K562 (cell line): ENCODE data around the gene FXYD3. TPM values are rescaled to one million over a fixed set of nuclear protein-coding genes. Genes with fewer than 3 reads are reported as not detected.

ENCODE experiments used
- ATAC-seq: fragments of 200-7000 bp; cut with Tn5 transposase; 3 replicates; pipeline ENCODE4 v1.9.1; 2020; ENCODE audit warnings: moderate library complexity
- BruUV-seq: library from RNA; stranded (reverse); fragments of 400-500 nt; replicated peaks from 2 replicates; lab custom pipeline; 2021; lab: Mats Ljungman, UMichigan
- CTCF ChIA-PET: fragments of 300-600 bp; formaldehyde crosslinking; extraction: SDS; loops from one replicate; lab custom pipeline; 2021; ENCODE audit warnings: low intra/inter-chr PET ratio; lab: Yijun Ruan, JAX
- POLR2A ChIA-PET: fragments of 300-600, 350-650 bp; sonication (Branson Sonifier 250); formaldehyde crosslinking; extraction: SDS; loops from one replicate; lab custom pipeline; 2021; ENCODE audit warnings: antibody characterized with exemption, inconsistent platforms; lab: Yijun Ruan, JAX
- DNase-seq, 4 experiments: peaks; one replicate each; pipeline versions ENCODE4 v3.0.0 to v3.0.0-alpha.2; 2011 to 2018; ENCODE audit warnings: low spot score in 3 of 4, mixed read lengths in 3 of 4; ENCODE audit errors: extremely low read depth in 1 of 4
- FAIRE-seq: peaks from 2 replicates; lab custom pipeline; 2011; peaks lifted over from hg19 to GRCh38; lab: Jason Lieb, UNC
- H2AFZ ChIP-seq: 2 replicates; pipeline ENCODE4 v1.6.0; 2011; ENCODE audit warnings: low read depth, low read length, control low read depth, inconsistent platforms
- H3K27ac ChIP-seq: fragments of 200-600 bp; 3 replicates; pipeline ENCODE4 v1.8.0; 2011; ENCODE audit warnings: low read depth, mild to moderate bottlenecking, control low read depth, inconsistent platforms, low read length, moderate library complexity, mixed read lengths; ENCODE audit errors: extremely low read depth
- H3K27me3 ChIP-seq, 2 experiments: fragments of 300-600 bp in 1 of 2; 2 replicates in 1 of 2; 3 replicates in 1 of 2; pipeline versions ENCODE4 v1.6.0 to v1.8.0; 2011; ENCODE audit warnings: inconsistent platforms in 2 of 2, low read length in 2 of 2, mild to moderate bottlenecking in 1 of 2, mixed read lengths in 1 of 2, moderate library complexity in 1 of 2; ENCODE audit not compliant: control insufficient read depth in 2 of 2, insufficient read depth in 2 of 2
- H3K36me3 ChIP-seq: fragments of 300-600 bp; 3 replicates; pipeline ENCODE4 v1.8.0; 2011; ENCODE audit warnings: mild to moderate bottlenecking, low read length, inconsistent platforms; ENCODE audit not compliant: control insufficient read depth, insufficient read depth
- H3K4me1 ChIP-seq, 2 experiments: fragments of 200-600 bp in 1 of 2; replicated peaks in 1 of 2; 2 replicates in 1 of 2; 3 replicates in 1 of 2; pipeline versions ENCODE4 v1.5.1 to v1.8.0; 2011; ENCODE audit warnings: inconsistent platforms in 2 of 2, low read length in 2 of 2, mild to moderate bottlenecking in 1 of 2, mixed read lengths in 1 of 2, moderate library complexity in 1 of 2; ENCODE audit not compliant: control insufficient read depth in 2 of 2, insufficient read depth in 2 of 2
- H3K4me2 ChIP-seq: 2 replicates; pipeline ENCODE4 v1.6.1; 2011; ENCODE audit warnings: low read length, control low read depth, inconsistent platforms, mixed read lengths; ENCODE audit not compliant: insufficient read depth
- H3K4me3 ChIP-seq: fragments of 200-600 bp; sonication (generic), shearing (Covaris generic); 2 replicates; pipeline ENCODE4 v1.5.1; 2016; ENCODE audit warnings: control low read depth, inconsistent platforms
- H3K79me2 ChIP-seq: fragments of 200-600 bp; 3 replicates; pipeline ENCODE4 v1.8.0; 2011; ENCODE audit warnings: low read length, inconsistent platforms; ENCODE audit not compliant: control insufficient read depth, insufficient read depth
- H3K9ac ChIP-seq, 2 experiments: 2 replicates each; pipeline versions ENCODE4 v1.6.0 to v1.6.1; 2011; ENCODE audit warnings: low read depth in 2 of 2, low read length in 2 of 2, control low read depth in 1 of 2, inconsistent platforms in 1 of 2, mild to moderate bottlenecking in 1 of 2, mixed read lengths in 1 of 2; ENCODE audit not compliant: insufficient read depth in 1 of 2
- H3K9me1 ChIP-seq: one replicate; pipeline ENCODE4 v1.6.0; 2011; ENCODE audit warnings: inconsistent platforms, mild to moderate bottlenecking, low read length, moderate library complexity; ENCODE audit not compliant: control insufficient read depth, insufficient read depth
- H3K9me3 ChIP-seq: replicated peaks from 2 replicates; pipeline ENCODE4 v1.5.1; 2011; ENCODE audit warnings: low read depth, low read length, inconsistent platforms; ENCODE audit not compliant: control insufficient read depth, insufficient read depth
- H4K20me1 ChIP-seq: replicated peaks from 2 replicates; pipeline ENCODE4 v1.6.1; 2011; ENCODE audit warnings: low read length, inconsistent platforms, mixed read lengths; ENCODE audit not compliant: control insufficient read depth, insufficient read depth
- CHAMP1 ChIP-seq: fragments of 450-650 bp; IDR thresholded peaks from 2 replicates; pipeline ENCODE4 v1.6.1; 2016; ENCODE audit warnings: mild to moderate bottlenecking
- E2F3 ChIP-seq: fragments of 250-450 bp; sonication (Bioruptor Pico); IDR thresholded peaks from 2 replicates; pipeline ENCODE4 v1.4.0; 2020; ENCODE audit warnings: mild to moderate bottlenecking
- ELF4 ChIP-seq: fragments of 450-650 bp; formaldehyde crosslinking; IDR thresholded peaks from 2 replicates; pipeline ENCODE4 v1.4.0; 2022; ENCODE audit warnings: missing genetic modification characterization
- GTF2E2 ChIP-seq: fragments of 200-800 bp; sonication (Bioruptor generic); IDR thresholded peaks from 2 replicates; pipeline ENCODE4 v1.6.1; 2016; ENCODE audit warnings: missing genetic modification characterization, missing compliant biosample characterization
- HOXB6 ChIP-seq: fragments of 250-450 bp; sonication (Bioruptor Pico); IDR thresholded peaks from 2 replicates; pipeline ENCODE4 v1.5.1; 2022; ENCODE audit warnings: mild to moderate bottlenecking, borderline replicate concordance
- MAFF ChIP-seq: IDR thresholded peaks from 2 replicates; pipeline ENCODE4 v1.6.1; 2012; ENCODE audit warnings: low read length, improper control_type of control experiment
- MEF2D ChIP-seq: conservative IDR thresholded peaks from 2 replicates; pipeline ENCODE4 v1.6.1; 2016; ENCODE audit warnings: low read depth, missing genetic modification characterization, missing compliant biosample characterization
- SUPT5H ChIP-seq: fragments of 450-650 bp; IDR thresholded peaks from 2 replicates; pipeline ENCODE4 v1.6.1; 2016
- TCFL5 ChIP-seq: fragments of 250-450 bp; sonication (Bioruptor Pico); conservative IDR thresholded peaks from 2 replicates; pipeline ENCODE4 v1.6.1; 2021; ENCODE audit warnings: mild to moderate bottlenecking, moderate library complexity, matching md5 sums
- ZNF436 ChIP-seq: fragments of 250-450, 450-650 bp; sonication (Bioruptor Pico); formaldehyde crosslinking; IDR thresholded peaks from 2 replicates; pipeline ENCODE4 v1.7.0; 2020; ENCODE audit warnings: mild to moderate bottlenecking
- WGBS: fragments of 100-300 bp; shearing (Covaris generic); methylation state at CpG from one replicate; pipeline ENCODE4 v1.1.6; 2016; ENCODE audit warnings: low coverage, mixed read lengths; ENCODE audit not compliant: insufficient coverage; ENCODE audit errors: missing lambda C conversion rate; 5-methylcytosine and 5-hydroxymethylcytosine counted together
- in situ Hi-C: fragments of 300-500 bp; cut with MboI; formaldehyde crosslinking; loops from 4 replicates; pipeline ENCODE4 v1.15.0; 2018; ENCODE audit warnings: inconsistent platforms, mixed read lengths
- intact Hi-C: fragments of 100-400 bp; cut with micrococcal nuclease; formaldehyde crosslinking; loops from 2 replicates; pipeline ENCODE4 v1.14.2; 2022
- polyA plus RNA-seq, 8 experiments: library from polyadenylated mRNA; depleted of rRNA in 4 of 8; stranded (reverse) in 5 of 8; unstranded in 3 of 8; fragments of >200 nt; fragmentation: Nextera tagmentation in 2 of 8; fragmentation: Illumina TruSeq in 1 of 8; extraction: Ambion mirVana in 2 of 8; extraction: Trizol in 1 of 8; gene quantifications; 2 replicates each; pipeline versions ENCODE4 v1.2.1 to v1.2.3, GENCODE V29; 2011 to 2014; ENCODE audit warnings: inconsistent platforms in 1 of 8, missing spikeins in 1 of 8
- total RNA-seq, 7 experiments: library from RNA; depleted of rRNA in 6 of 7; stranded (reverse); fragments of >200 nt in 6 of 7; fragmentation: Illumina TruSeq in 2 of 7; extraction: Trizol in 2 of 7; gene quantifications; 2 replicates each; pipeline versions ENCODE4 v1.2.1 to v1.2.3, GENCODE V29; 2011 to 2021; ENCODE audit warnings: low replicate concordance in 1 of 7
- TF ChIP-seq, protein P1 (sequence below): fragments of 450-650 bp; IDR thresholded peaks from 2 replicates; pipeline ENCODE4 v1.6.1; 2016; ENCODE audit warnings: low read depth

FXYD3 gene
- total and polyA plus RNA-seq, 9 of the 15 experiments (the other 6 are each of a cell fraction or from before 2014, with no cell fraction given), result 0.24 TPM; not detected in 8

DNA sequence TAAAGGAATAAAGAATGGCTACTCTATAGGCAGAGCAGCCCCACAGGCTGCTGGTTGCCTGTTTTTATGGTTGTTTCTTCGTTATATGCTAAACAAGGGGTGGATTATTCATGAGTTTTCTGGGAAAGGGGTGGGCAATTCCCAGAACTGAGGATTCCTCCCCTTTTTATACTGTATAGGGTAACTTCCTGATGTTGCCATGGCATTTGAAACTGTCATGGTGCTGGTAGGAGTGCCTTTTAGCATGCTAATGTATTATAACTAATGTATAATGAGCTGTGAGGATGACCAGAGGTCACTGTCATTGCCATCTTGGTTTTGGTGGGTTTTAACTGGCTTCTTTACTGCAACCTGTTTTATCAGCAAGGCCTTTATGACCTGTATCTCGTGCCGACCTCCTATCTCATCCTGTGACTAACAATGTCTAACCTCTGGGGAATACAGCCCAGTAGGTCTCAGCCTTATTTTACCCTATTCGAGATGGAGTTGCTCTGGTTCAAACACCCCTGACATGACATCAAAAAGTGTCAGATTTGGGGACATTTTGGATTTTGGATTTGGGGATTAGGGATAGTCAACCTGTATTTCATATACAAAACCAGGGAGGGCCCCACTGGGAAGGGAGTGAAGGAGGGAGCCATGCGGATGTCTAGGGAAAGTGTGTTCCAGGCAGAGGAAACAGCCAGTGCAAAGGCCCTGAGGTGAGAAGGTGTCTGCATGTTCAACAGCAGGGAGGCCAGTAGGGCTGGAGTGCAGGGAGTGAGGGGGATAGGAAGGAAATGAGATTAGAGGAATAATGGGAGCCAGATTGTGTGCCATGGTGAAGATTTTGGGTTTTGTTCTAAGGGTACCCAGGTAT, 49.8 kb downstream of the FXYD3 start:
- H3K4me1 ChIP-seq, result peaks cover 57 to 67% of the 10 kb centered on the region in 2 experiments
- peak; percentile 3 for ATAC-seq
- BruUV-seq, result no TSS peak
- H3K4me2 ChIP-seq, result peak overlapping the region; percentile 64
- FAIRE-seq, result no peak
- intact Hi-C loops (loop anchor here (5.0 kb wide), 2 partner anchors 42 to 82 kb away; partner anchors contain the start of gene LSR), in situ Hi-C loops (no loop called here)
- H3K9ac ChIP-seq, result peak overlapping the region; percentile 58 to 59; a peak in 2 of 4 replicates
- H3K36me3 ChIP-seq, result peaks cover 98% of the 10 kb centered on the region
- H3K9me1 ChIP-seq, result no peaks in the 10 kb centered on the region
- H2AFZ ChIP-seq, result no peak overlapping the region
- H4K20me1 ChIP-seq, result no peaks in the 10 kb centered on the region
- H3K9me3 ChIP-seq, result no peaks in the 10 kb centered on the region
- H3K4me3 ChIP-seq, result no peak overlapping the region
- WGBS, result 22% methylated on average over 5 of the region's 5 CpGs
- DNase-seq, result peak in 1 of 4 experiments; percentile 71
- CTCF ChIA-PET, result interaction anchor here (0.6 kb wide), 1 partner anchor 329 kb away, joined by 3 read pairs; no protein-coding TSS in a partner anchor
- no peaks in the 10 kb centered on the region; a peak in 1 of 5 replicates for H3K27me3 ChIP-seq
- peak overlapping the region; percentile 77 for H3K27ac ChIP-seq
- peaks cover 40% of the 10 kb centered on the region for H3K79me2 ChIP-seq
- POLR2A ChIA-PET, result interaction anchor here (0.6 to 1.1 kb wide), 2 partner anchors 17 to 962 kb away, joined by 3 read pairs; no protein-coding TSS in a partner anchor
- no peak for TF ChIP-seq SUPT5H
- peak; percentile 83; the same call in 1 of the 2 replicates for TF ChIP-seq GTF2E2 (tag)
- TF ChIP-seq ZNF436, result no peak
- TF ChIP-seq, protein P1, sequence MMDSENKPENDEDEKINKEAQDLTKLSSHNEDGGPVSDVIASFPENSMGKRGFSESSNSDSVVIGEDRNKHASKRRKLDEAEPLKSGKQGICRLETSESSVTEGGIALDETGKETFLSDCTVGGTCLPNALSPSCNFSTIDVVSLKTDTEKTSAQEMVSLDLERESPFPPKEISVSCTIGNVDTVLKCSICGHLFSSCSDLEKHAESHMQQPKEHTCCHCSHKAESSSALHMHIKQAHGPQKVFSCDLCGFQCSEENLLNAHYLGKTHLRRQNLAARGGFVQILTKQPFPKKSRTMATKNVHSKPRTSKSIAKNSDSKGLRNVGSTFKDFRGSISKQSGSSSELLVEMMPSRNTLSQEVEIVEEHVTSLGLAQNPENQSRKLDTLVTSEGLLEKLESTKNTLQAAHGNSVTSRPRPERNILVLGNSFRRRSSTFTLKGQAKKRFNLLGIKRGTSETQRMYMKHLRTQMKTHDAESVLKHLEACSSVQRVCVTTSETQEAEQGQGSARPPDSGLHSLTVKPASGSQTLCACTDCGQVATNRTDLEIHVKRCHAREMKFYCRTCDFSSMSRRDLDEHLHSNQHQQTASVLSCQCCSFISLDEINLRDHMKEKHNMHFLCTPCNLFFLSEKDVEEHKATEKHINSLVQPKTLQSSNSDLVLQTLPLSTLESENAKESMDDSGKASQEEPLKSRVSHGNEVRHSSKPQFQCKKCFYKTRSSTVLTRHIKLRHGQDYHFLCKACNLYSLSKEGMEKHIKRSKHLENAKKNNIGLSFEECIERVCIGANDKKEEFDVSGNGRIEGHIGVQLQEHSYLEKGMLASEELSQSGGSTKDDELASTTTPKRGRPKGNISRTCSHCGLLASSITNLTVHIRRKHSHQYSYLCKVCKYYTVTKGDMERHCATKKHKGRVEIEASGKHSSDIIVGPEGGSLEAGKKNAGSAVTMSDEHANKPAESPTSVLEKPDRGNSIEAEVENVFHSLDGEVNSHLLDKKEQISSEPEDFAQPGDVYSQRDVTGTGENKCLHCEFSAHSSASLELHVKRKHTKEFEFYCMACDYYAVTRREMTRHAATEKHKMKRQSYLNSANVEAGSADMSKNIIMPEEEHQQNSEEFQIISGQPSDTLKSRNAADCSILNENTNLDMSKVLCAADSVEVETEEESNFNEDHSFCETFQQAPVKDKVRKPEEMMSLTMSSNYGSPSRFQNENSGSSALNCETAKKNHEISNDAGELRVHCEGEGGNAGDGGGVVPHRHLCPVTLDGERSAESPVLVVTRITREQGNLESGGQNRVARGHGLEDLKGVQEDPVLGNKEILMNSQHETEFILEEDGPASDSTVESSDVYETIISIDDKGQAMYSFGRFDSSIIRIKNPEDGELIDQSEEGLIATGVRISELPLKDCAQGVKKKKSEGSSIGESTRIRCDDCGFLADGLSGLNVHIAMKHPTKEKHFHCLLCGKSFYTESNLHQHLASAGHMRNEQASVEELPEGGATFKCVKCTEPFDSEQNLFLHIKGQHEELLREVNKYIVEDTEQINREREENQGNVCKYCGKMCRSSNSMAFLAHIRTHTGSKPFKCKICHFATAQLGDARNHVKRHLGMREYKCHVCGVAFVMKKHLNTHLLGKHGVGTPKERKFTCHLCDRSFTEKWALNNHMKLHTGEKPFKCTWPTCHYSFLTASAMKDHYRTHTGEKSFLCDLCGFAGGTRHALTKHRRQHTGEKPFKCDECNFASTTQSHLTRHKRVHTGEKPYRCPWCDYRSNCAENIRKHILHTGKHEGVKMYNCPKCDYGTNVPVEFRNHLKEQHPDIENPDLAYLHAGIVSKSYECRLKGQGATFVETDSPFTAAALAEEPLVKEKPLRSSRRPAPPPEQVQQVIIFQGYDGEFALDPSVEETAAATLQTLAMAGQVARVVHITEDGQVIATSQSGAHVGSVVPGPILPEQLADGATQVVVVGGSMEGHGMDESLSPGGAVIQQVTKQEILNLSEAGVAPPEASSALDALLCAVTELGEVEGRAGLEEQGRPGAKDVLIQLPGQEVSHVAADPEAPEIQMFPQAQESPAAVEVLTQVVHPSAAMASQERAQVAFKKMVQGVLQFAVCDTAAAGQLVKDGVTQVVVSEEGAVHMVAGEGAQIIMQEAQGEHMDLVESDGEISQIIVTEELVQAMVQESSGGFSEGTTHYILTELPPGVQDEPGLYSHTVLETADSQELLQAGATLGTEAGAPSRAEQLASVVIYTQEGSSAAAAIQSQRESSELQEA, result no peak
- peak; percentile 72; the same call in 1 of the 2 replicates for TF ChIP-seq TCFL5 (CRISPR knock-in tag)
- no peak for TF ChIP-seq MAFF
- peak; percentile 88 for TF ChIP-seq MEF2D (tag)
- TF ChIP-seq E2F3 (CRISPR knock-in tag), result peak; percentile 61; the same call in 1 of the 2 replicates
- no peak for TF ChIP-seq CHAMP1
- no peak for TF ChIP-seq HOXB6
- no peak for TF ChIP-seq ELF4
